Peyer's patch (tissue), 4 donors: ENCODE data around the gene CDKL1. TPM values are rescaled to one million over a fixed set of nuclear protein-coding genes. Genes with fewer than 3 reads are reported as not detected.
A peak's percentile ranks its signal among the peaks of the same experiment; 100 is the strongest.

ENCODE experiments used
- DNase-seq, 3 donors: peaks; one replicate each; pipeline ENCODE4 v3.0.0-alpha.2; 2017 to 2019
- H3K27ac ChIP-seq, 4 donors: fragments of 200-600 bp; sonication (generic); one replicate each; pipeline ENCODE4 v1.5.1; 2016 to 2019
- H3K27me3 ChIP-seq, 2 donors: fragments of 200-600 bp; sonication (generic); one replicate each; pipeline ENCODE4 v1.5.1; 2019
- H3K36me3 ChIP-seq, 3 donors: fragments of 200-600 bp; sonication (generic); one replicate each; pipeline ENCODE4 v1.5.1; 2016 to 2019
- H3K4me1 ChIP-seq, 4 donors: fragments of 200-600 bp; sonication (generic); one replicate each; pipeline ENCODE4 v1.5.1; 2016 to 2019
- H3K4me3 ChIP-seq, 4 donors: fragments of 200-600 bp; sonication (generic); 1 replicate in 3 of 4; 2 replicates in 1 of 4; pipeline ENCODE4 v1.5.1; 2016 to 2019; ENCODE audit warnings: mild to moderate bottlenecking in 1 of 4
- H3K9me3 ChIP-seq, 4 donors: fragments of 200-600 bp; sonication (generic); one replicate each; pipeline ENCODE4 v1.5.1; 2016 to 2019; ENCODE audit warnings: mild to moderate bottlenecking in 1 of 4
- CTCF ChIP-seq, 6 experiments: fragments of 450-650 bp in 4 of 6; fragments of 200-600 bp in 2 of 6; sonication (generic) in 1 of 6; IDR thresholded peaks; one replicate each; pipeline ENCODE4 v1.5.1; 2017 to 2019; ENCODE audit warnings: antibody characterized with exemption in 6 of 6, mild to moderate bottlenecking in 3 of 6, moderate library complexity in 1 of 6
- POLR2A ChIP-seq, 2 donors: fragments of 450-650 bp; IDR thresholded peaks; one replicate each; pipeline ENCODE4 v1.5.1; 2017; ENCODE audit warnings: antibody characterized with exemption in 2 of 2, mild to moderate bottlenecking in 2 of 2, moderate library complexity in 2 of 2
- total RNA-seq, 4 donors: library from RNA; depleted of rRNA; stranded (reverse); fragments of >200 nt; gene quantifications; one replicate each; pipeline ENCODE4 v1.1.0, GENCODE V29; 2016

CDKL1 gene
- total RNA-seq, 4 donors from 2014 or later = 11.3 to 20.4 (median 15.5) TPM

- no peak overlapping the region for H3K27ac ChIP-seq
- peaks cover 0 to 17% (median 0%) of the 10 kb centered on the region in 4 donors for H3K4me1 ChIP-seq
Measured at GRCh38 chr14:50398189-50398580, 1.5 kb upstream of the CDKL1 start.

GRCh38 chr14:50397390-50398188 lies 908 bp upstream of the CDKL1 start:
- Histone ChIP-seq H3K9me3 (no peaks in the 10 kb centered on the region), H3K4me1 (peaks cover 0 to 17% (median 0%) of the 10 kb centered on the region in 4 donors), H3K36me3 (no peaks in the 10 kb centered on the region), H3K27me3 (no peaks in the 10 kb centered on the region), H3K4me3 (peak overlapping the region in 3 of 4 donors; percentile 62 to 64 (median 62)), H3K27ac (peak overlapping the region in 3 of 4 donors; percentile 52 to 88 (median 83))
- peak in 1 of 3 donors; percentile 53 for DNase-seq
- TF ChIP-seq POLR2A (IDR thresholded peaks at IDR 0.05) (no peak), CTCF (IDR thresholded peaks at IDR 0.05) (no peak)

More at GRCh38 chr14:50398189-50398580, 1.5 kb upstream of the CDKL1 start:
- Histone ChIP-seq H3K4me3 (no peak overlapping the region), H3K27me3 (no peaks in the 10 kb centered on the region), H3K36me3 (no peaks in the 10 kb centered on the region), H3K9me3 (no peaks in the 10 kb centered on the region)
- DNase-seq = no peak
- no peak for TF ChIP-seq CTCF (IDR thresholded peaks at IDR 0.05)
- no peak for TF ChIP-seq POLR2A (IDR thresholded peaks at IDR 0.05)

- no peak for DNase-seq
- no peaks in the 10 kb centered on the region for H3K27me3 ChIP-seq
Measured at GRCh38 chr14:50395448-50395847, 1.2 kb downstream of the CDKL1 start.

GRCh38 chr14:50394713-50395112 lies 2.0 kb downstream of the CDKL1 start:
- peaks cover 0 to 14% (median 0%) of the 10 kb centered on the region in 4 donors for H3K4me1 ChIP-seq
- no peak for DNase-seq
- H3K9me3 ChIP-seq = no peaks in the 10 kb centered on the region
- no peak overlapping the region for H3K27ac ChIP-seq
- TF ChIP-seq CTCF (IDR thresholded peaks at IDR 0.05) (no peak), POLR2A (IDR thresholded peaks at IDR 0.05) (no peak)
- no peaks in the 10 kb centered on the region for H3K27me3 ChIP-seq
- no peak overlapping the region for H3K4me3 ChIP-seq
- H3K36me3 ChIP-seq = no peaks in the 10 kb centered on the region

More at GRCh38 chr14:50395448-50395847, 1.2 kb downstream of the CDKL1 start:
- Histone ChIP-seq H3K36me3 (no peaks in the 10 kb centered on the region), H3K27ac (peak overlapping the region in 1 of 4 donors; percentile 88), H3K9me3 (no peaks in the 10 kb centered on the region), H3K4me1 (peaks cover 0 to 17% (median 0%) of the 10 kb centered on the region in 4 donors), H3K4me3 (peak overlapping the region in 3 of 4 donors; percentile 7 to 64 (median 62))
- no peak for TF ChIP-seq CTCF (IDR thresholded peaks at IDR 0.05)
- TF ChIP-seq POLR2A (IDR thresholded peaks at IDR 0.05) = no peak

GRCh38 chr14:50389668-50390441 lies 6.8 kb downstream of the CDKL1 start:
- H3K27ac ChIP-seq = peak overlapping the region in 1 of 4 donors; percentile 1
- no peaks in the 10 kb centered on the region for H3K36me3 ChIP-seq
- no peaks in the 10 kb centered on the region for H3K27me3 ChIP-seq
- H3K4me1 ChIP-seq = peaks cover 0 to 4% (median 0%) of the 10 kb centered on the region in 4 donors
- no peak overlapping the region for H3K4me3 ChIP-seq
- H3K9me3 ChIP-seq = no peaks in the 10 kb centered on the region
- TF ChIP-seq POLR2A (IDR thresholded peaks at IDR 0.05) (no peak), CTCF (IDR thresholded peaks at IDR 0.05) (no peak)
- DNase-seq = no peak
